Measurements from ENCODE around the gene NDN. TPM values are rescaled to one million over a fixed set of nuclear protein-coding genes. Genes with fewer than 3 reads are reported as not detected.

Gene NDN
- total RNA-seq, 1 donor from 2014 or later: 29.7 TPM

GRCh38 chr15:23647001-23647295 lies 40.2 kb downstream of the NDN start:
- TF ChIP-seq CTCF (IDR thresholded peaks at IDR 0.05): no peak
- Mint-ChIP-seq H3K4me1 (ENCODE audit: unreplicated experiment) (no peaks in the 10 kb centered on the region), H3K9me3 (ENCODE audit: unreplicated experiment) (no peaks in the 10 kb centered on the region), H3K4me3 (ENCODE audit: unreplicated experiment) (peak overlapping the region; percentile 54), H3K36me3 (ENCODE audit: unreplicated experiment) (no peaks in the 10 kb centered on the region), H3K27me3 (ENCODE audit: unreplicated experiment) (peaks cover 6% of the 10 kb centered on the region), H3K27ac (ENCODE audit: unreplicated experiment) (no peak overlapping the region)
- no peak for DNase-seq (ENCODE audit: extremely low spot score, unreplicated experiment)

GRCh38 chr15:23646165-23647000 lies 40.7 kb downstream of the NDN start:
- TF ChIP-seq CTCF (IDR thresholded peaks at IDR 0.05): no peak
- DNase-seq (ENCODE audit: extremely low spot score, unreplicated experiment): no peak
- H3K27ac Mint-ChIP-seq (ENCODE audit: unreplicated experiment): no peak overlapping the region
- H3K4me3 Mint-ChIP-seq (ENCODE audit: unreplicated experiment): peak overlapping the region; percentile 54
- H3K27me3 Mint-ChIP-seq (ENCODE audit: unreplicated experiment): peaks cover 6% of the 10 kb centered on the region
- H3K4me1 Mint-ChIP-seq (ENCODE audit: unreplicated experiment): no peaks in the 10 kb centered on the region
- H3K36me3 Mint-ChIP-seq (ENCODE audit: unreplicated experiment): no peaks in the 10 kb centered on the region
- H3K9me3 Mint-ChIP-seq (ENCODE audit: unreplicated experiment): no peaks in the 10 kb centered on the region

GRCh38 chr15:23645371-23646164 lies 41.5 kb downstream of the NDN start:
- no peak overlapping the region for H3K27ac Mint-ChIP-seq (ENCODE audit: unreplicated experiment)
- H3K4me1 Mint-ChIP-seq (ENCODE audit: unreplicated experiment): no peaks in the 10 kb centered on the region
- peak overlapping the region; percentile 59 for H3K4me3 Mint-ChIP-seq (ENCODE audit: unreplicated experiment)
- peaks cover 6% of the 10 kb centered on the region for H3K27me3 Mint-ChIP-seq (ENCODE audit: unreplicated experiment)
- no peaks in the 10 kb centered on the region for H3K36me3 Mint-ChIP-seq (ENCODE audit: unreplicated experiment)
- H3K9me3 Mint-ChIP-seq (ENCODE audit: unreplicated experiment): no peaks in the 10 kb centered on the region
- TF ChIP-seq CTCF (IDR thresholded peaks at IDR 0.05): no peak
- DNase-seq (ENCODE audit: extremely low spot score, unreplicated experiment): no peak

- Mint-ChIP-seq H3K27me3 (ENCODE audit: unreplicated experiment) (peaks cover 6% of the 10 kb centered on the region), H3K9me3 (ENCODE audit: unreplicated experiment) (no peaks in the 10 kb centered on the region), H3K36me3 (ENCODE audit: unreplicated experiment) (no peaks in the 10 kb centered on the region), H3K27ac (ENCODE audit: unreplicated experiment) (no peak overlapping the region), H3K4me3 (ENCODE audit: unreplicated experiment) (peak overlapping the region; percentile 59), H3K4me1 (ENCODE audit: unreplicated experiment) (no peaks in the 10 kb centered on the region)
- TF ChIP-seq CTCF (IDR thresholded peaks at IDR 0.05): no peak
- DNase-seq (ENCODE audit: extremely low spot score, unreplicated experiment): no peak
Measured at GRCh38 chr15:23644829-23645228, 42.3 kb downstream of the NDN start.

DNA sequence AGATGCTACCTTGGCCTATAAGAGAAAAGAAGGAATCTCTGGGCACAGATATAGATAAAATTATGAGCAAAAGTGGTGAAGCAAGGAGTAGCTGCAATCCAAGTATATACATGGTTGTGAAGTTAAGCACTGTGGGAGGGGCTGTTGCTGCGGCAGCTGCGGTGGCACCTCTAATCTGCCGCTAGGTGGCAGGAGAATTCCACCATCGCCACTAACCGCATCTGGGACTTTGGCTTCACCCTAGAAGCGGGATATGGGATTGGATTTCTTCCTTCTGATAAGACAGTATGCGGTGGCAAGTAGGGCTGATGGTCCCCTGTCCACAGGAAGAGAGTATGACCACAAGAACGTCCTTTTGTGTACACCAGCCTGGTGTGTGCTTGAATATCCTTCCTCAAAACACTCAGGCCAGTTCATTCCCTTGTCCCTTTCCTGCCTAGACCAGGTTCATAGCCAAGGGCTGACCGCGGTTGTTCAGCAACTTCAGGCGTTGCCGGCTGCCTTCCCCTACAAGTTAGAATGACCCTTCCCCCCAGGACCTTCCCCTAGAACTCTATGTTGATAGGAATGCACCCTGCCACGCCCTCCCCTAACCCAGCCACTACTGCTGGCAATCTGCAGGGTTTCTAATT lies 44.6 kb downstream of the NDN start:
- TF ChIP-seq CTCF (IDR thresholded peaks at IDR 0.05): peak; percentile 70
- Mint-ChIP-seq H3K27me3 (ENCODE audit: unreplicated experiment) (no peaks in the 10 kb centered on the region), H3K9me3 (ENCODE audit: unreplicated experiment) (no peaks in the 10 kb centered on the region), H3K4me1 (ENCODE audit: unreplicated experiment) (no peaks in the 10 kb centered on the region), H3K36me3 (ENCODE audit: unreplicated experiment) (no peaks in the 10 kb centered on the region), H3K27ac (ENCODE audit: unreplicated experiment) (no peak overlapping the region), H3K4me3 (ENCODE audit: unreplicated experiment) (no peak overlapping the region)
- DNase-seq (ENCODE audit: extremely low spot score, unreplicated experiment): no peak
